Keratinocyte (primary cell): ENCODE measurements around the gene PFKFB3. TPM values are rescaled to one million over a fixed set of nuclear protein-coding genes. Genes with fewer than 3 reads are reported as not detected.

Experiments
- DNase-seq: peaks from one replicate; pipeline ENCODE4 v3.0.0-alpha.2; 2011; ENCODE audit warnings: low read depth, missing footprints, low spot score
- FAIRE-seq: peaks from 2 replicates; lab custom pipeline; 2011; peaks lifted over from hg19 to GRCh38; lab: Jason Lieb, UNC
- H2AFZ ChIP-seq: 2 replicates; pipeline ENCODE4 v1.6.0; 2012; ENCODE audit warnings: low read length, control low read depth, inconsistent platforms; ENCODE audit not compliant: control insufficient read depth
- H3K27ac ChIP-seq: 2 replicates; pipeline ENCODE4 v1.5.1; 2011; ENCODE audit warnings: low read length; ENCODE audit not compliant: control insufficient read depth, insufficient read depth
- H3K27me3 ChIP-seq: 3 replicates; pipeline ENCODE4 v1.6.0; 2011; ENCODE audit warnings: low read length; ENCODE audit not compliant: control insufficient read depth, insufficient read depth; ENCODE audit errors: extremely low read depth
- H3K36me3 ChIP-seq, 2 experiments: 2 replicates in 1 of 2; 3 replicates in 1 of 2; pipeline ENCODE4 v1.5.1; 2011; ENCODE audit warnings: low read length in 2 of 2, mild to moderate bottlenecking in 1 of 2; ENCODE audit not compliant: control insufficient read depth in 2 of 2, insufficient read depth in 2 of 2; ENCODE audit errors: extremely low read depth in 1 of 2
- H3K4me1 ChIP-seq: 3 replicates; pipeline ENCODE4 v1.5.1; 2011; ENCODE audit warnings: low read length; ENCODE audit not compliant: control insufficient read depth, insufficient read depth; ENCODE audit errors: extremely low read depth
- H3K4me2 ChIP-seq: 3 replicates; pipeline ENCODE4 v1.6.0; 2011; ENCODE audit warnings: low read depth, low read length; ENCODE audit not compliant: control insufficient read depth, insufficient read depth; ENCODE audit errors: extremely low read depth
- H3K4me3 ChIP-seq, 3 experiments: fragments of 200-600 bp in 1 of 3; sonication (generic) in 1 of 3; 2 replicates in 2 of 3; 3 replicates in 1 of 3; pipeline ENCODE4 v1.5.1; 2011 to 2016; ENCODE audit warnings: low read length in 3 of 3, mild to moderate bottlenecking in 3 of 3, control low read depth in 2 of 3, inconsistent platforms in 1 of 3, low read depth in 1 of 3, mixed read lengths in 1 of 3, mixed run types in 1 of 3, moderate library complexity in 1 of 3; ENCODE audit not compliant: control insufficient read depth in 2 of 3, insufficient read depth in 2 of 3; ENCODE audit errors: extremely low read depth in 1 of 3
- H3K79me2 ChIP-seq: 2 replicates; pipeline ENCODE4 v1.6.0; 2012; ENCODE audit warnings: low read length; ENCODE audit not compliant: control insufficient read depth, insufficient read depth
- H3K9ac ChIP-seq: 3 replicates; pipeline ENCODE4 v1.6.0; 2011; ENCODE audit warnings: low read length; ENCODE audit not compliant: control insufficient read depth, insufficient read depth; ENCODE audit errors: extremely low read depth
- H3K9me1 ChIP-seq: 3 replicates; pipeline ENCODE4 v1.6.0; 2011; ENCODE audit warnings: low read length; ENCODE audit not compliant: control insufficient read depth, insufficient read depth; ENCODE audit errors: extremely low read depth
- H3K9me3 ChIP-seq: 2 replicates; pipeline ENCODE4 v1.5.1; 2012; ENCODE audit warnings: low read depth, low read length; ENCODE audit not compliant: control insufficient read depth
- H4K20me1 ChIP-seq: 3 replicates; pipeline ENCODE4 v1.6.0; 2011; ENCODE audit warnings: low read length; ENCODE audit not compliant: control insufficient read depth, insufficient read depth; ENCODE audit errors: extremely low read depth
- EZH2 ChIP-seq: IDR thresholded peaks from one replicate; pipeline ENCODE4 v1.6.1; 2012; ENCODE audit warnings: inconsistent platforms, mild to moderate bottlenecking, low read length, moderate library complexity
- dilution Hi-C: fragments of 300-500 bp; cut with MboI; formaldehyde crosslinking; loops from one replicate; pipeline ENCODE4 v1.7.0; 2020; ENCODE audit warnings: low sequenced_read_pairs; ENCODE audit not compliant: extremely low pct_ligation_motif_present
- polyA plus RNA-seq, 5 experiments: library from polyadenylated mRNA; depleted of rRNA in 3 of 5; stranded (reverse) in 3 of 5; stranded (forward) in 1 of 5; unstranded in 1 of 5; fragments of >200 nt; gene quantifications; 1 replicate in 1 of 5; 2 replicates in 3 of 5; 3 replicates in 1 of 5; pipeline versions ENCODE4 v1.2.1 to v1.2.3, GENCODE V29; 2011 to 2012; ENCODE audit warnings: missing spikeins in 2 of 5, low read depth in 1 of 5, low replicate concordance in 1 of 5
- TF ChIP-seq, protein P1 (sequence below), 3 experiments: IDR thresholded peaks in 1 of 3; conservative IDR thresholded peaks in 1 of 3; optimal IDR thresholded peaks in 1 of 3; 2 replicates in 2 of 3; 3 replicates in 1 of 3; pipeline versions ENCODE3 to v1.5.1; 2011; ENCODE audit warnings: low read length in 3 of 3, mild to moderate bottlenecking in 3 of 3, moderate library complexity in 2 of 3, control low read depth in 1 of 3, inconsistent platforms in 1 of 3; ENCODE audit not compliant: insufficient read depth in 2 of 3; ENCODE audit errors: extremely low read depth in 1 of 3

PFKFB3 gene
- polyA plus RNA-seq, 1 donor (not counting 4 experiments of a cell fraction or from before 2014, with no cell fraction given), result 18.6 TPM

DNA sequence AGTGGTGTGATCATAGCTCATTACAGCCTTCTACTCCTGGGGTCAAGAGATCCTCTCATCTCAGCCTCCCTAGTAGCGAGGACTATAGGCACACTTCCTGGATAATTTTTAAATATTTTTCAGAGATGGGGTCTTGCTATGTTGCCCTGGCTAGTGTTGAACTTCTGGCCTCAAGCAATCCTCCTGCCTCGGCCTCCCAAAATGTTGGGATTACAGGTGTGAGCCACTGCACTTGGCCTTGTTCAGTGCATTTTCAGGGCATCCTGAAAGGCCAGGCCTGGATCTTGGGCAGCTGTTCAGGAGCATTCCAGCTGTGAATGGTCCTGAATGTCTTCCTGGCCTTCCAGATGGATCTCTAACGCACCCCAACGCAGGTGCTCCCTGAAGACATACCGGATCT lies 95.7 kb downstream of the PFKFB3 start:
- FAIRE-seq (no peak), DNase-seq (no peak)
- H4K20me1 ChIP-seq, result no peaks in the 10 kb centered on the region
- dilution Hi-C loops, result no loop called here
- H2AFZ ChIP-seq, result no peak overlapping the region
- H3K4me3 ChIP-seq, result peak overlapping the region in 1 of 3 experiments; percentile 0
- no peaks in the 10 kb centered on the region for H3K79me2 ChIP-seq
- H3K9ac ChIP-seq, result no peak overlapping the region
- H3K27me3 ChIP-seq, result no peaks in the 10 kb centered on the region
- H3K9me1 ChIP-seq, result no peaks in the 10 kb centered on the region
- TF ChIP-seq, protein P1, sequence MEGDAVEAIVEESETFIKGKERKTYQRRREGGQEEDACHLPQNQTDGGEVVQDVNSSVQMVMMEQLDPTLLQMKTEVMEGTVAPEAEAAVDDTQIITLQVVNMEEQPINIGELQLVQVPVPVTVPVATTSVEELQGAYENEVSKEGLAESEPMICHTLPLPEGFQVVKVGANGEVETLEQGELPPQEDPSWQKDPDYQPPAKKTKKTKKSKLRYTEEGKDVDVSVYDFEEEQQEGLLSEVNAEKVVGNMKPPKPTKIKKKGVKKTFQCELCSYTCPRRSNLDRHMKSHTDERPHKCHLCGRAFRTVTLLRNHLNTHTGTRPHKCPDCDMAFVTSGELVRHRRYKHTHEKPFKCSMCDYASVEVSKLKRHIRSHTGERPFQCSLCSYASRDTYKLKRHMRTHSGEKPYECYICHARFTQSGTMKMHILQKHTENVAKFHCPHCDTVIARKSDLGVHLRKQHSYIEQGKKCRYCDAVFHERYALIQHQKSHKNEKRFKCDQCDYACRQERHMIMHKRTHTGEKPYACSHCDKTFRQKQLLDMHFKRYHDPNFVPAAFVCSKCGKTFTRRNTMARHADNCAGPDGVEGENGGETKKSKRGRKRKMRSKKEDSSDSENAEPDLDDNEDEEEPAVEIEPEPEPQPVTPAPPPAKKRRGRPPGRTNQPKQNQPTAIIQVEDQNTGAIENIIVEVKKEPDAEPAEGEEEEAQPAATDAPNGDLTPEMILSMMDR (optimal IDR thresholded peaks at IDR 0.05 in 1 of 3, IDR thresholded peaks at IDR 0.05 in 1 of 3, conservative IDR thresholded peaks at IDR 0.05 in 1 of 3; ENCODE audit: extremely low read depth in 1 of 3, insufficient read depth in 2 of 3, low read length in 3 of 3), result no peak
- no peak for TF ChIP-seq EZH2
- H3K4me1 ChIP-seq, result peaks cover 38% of the 10 kb centered on the region
- H3K4me2 ChIP-seq, result peak overlapping the region; percentile 42
- no peaks in the 10 kb centered on the region for H3K36me3 ChIP-seq
- no peaks in the 10 kb centered on the region for H3K9me3 ChIP-seq
- peak overlapping the region; percentile 38 for H3K27ac ChIP-seq

- Histone ChIP-seq H3K4me1 (peaks cover 38% of the 10 kb centered on the region), H3K36me3 (no peaks in the 10 kb centered on the region), H3K4me3 (no peak overlapping the region), H3K9me1 (no peaks in the 10 kb centered on the region), H2AFZ (no peak overlapping the region), H3K27me3 (no peaks in the 10 kb centered on the region), H3K9ac (no peak overlapping the region), H3K4me2 (peak overlapping the region; percentile 66), H3K27ac (peak overlapping the region; percentile 67), H4K20me1 (no peaks in the 10 kb centered on the region), H3K79me2 (no peaks in the 10 kb centered on the region), H3K9me3 (no peaks in the 10 kb centered on the region)
- DNase-seq, result peak; percentile 89
- FAIRE-seq, result peak; percentile 99
- TF ChIP-seq, protein P1 (optimal IDR thresholded peaks at IDR 0.05 in 1 of 3, IDR thresholded peaks at IDR 0.05 in 1 of 3, conservative IDR thresholded peaks at IDR 0.05 in 1 of 3; ENCODE audit: extremely low read depth in 1 of 3, insufficient read depth in 2 of 3, low read length in 3 of 3), result peak in 1 of 3 experiments; percentile 16
- TF ChIP-seq EZH2, result no peak
- dilution Hi-C loops, result no loop called here
Observed at GRCh38 chr10:6299234-6299633, 96.5 kb downstream of the PFKFB3 start.
